Testis (tissue), 2 donors: Measurements from ENCODE around the gene TK2.

Experiments
- POLR2A ChIP-seq: fragments of 450-650 bp; IDR thresholded peaks from one replicate; pipeline ENCODE4 v1.6.1; 2017; ENCODE audit warnings: antibody characterized with exemption, mild to moderate bottlenecking, moderate library complexity
- TF ChIP-seq, protein P1 (sequence below), 3 experiments: fragments of 450-650 bp in 2 of 3; fragments of 200-600 bp in 1 of 3; sonication (generic) in 1 of 3; IDR thresholded peaks; one replicate each; pipeline ENCODE4 v1.5.1; 2016 to 2019; ENCODE audit warnings: antibody characterized with exemption in 3 of 3, mild to moderate bottlenecking in 2 of 3, moderate library complexity in 1 of 3

DNA sequence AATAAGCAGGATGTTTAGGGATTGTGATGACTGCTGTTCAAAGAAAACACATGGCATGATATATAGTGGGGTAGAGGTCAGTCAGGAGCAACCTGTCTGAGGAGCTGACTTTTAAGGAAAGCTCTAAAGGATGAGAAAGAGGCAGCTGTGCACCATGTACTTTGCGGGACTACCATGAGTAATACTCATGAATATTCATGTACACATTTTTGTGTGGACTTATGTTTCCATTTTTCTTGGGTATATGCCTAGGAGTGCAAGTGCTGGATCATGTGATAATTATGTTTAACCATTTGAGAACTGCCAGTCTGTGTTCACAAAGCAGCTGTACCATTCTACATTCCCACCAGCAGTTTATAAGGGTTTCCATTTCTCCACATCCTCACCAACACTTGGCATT, 87.0 kb downstream of the TK2 start:
- TF ChIP-seq, protein P1, sequence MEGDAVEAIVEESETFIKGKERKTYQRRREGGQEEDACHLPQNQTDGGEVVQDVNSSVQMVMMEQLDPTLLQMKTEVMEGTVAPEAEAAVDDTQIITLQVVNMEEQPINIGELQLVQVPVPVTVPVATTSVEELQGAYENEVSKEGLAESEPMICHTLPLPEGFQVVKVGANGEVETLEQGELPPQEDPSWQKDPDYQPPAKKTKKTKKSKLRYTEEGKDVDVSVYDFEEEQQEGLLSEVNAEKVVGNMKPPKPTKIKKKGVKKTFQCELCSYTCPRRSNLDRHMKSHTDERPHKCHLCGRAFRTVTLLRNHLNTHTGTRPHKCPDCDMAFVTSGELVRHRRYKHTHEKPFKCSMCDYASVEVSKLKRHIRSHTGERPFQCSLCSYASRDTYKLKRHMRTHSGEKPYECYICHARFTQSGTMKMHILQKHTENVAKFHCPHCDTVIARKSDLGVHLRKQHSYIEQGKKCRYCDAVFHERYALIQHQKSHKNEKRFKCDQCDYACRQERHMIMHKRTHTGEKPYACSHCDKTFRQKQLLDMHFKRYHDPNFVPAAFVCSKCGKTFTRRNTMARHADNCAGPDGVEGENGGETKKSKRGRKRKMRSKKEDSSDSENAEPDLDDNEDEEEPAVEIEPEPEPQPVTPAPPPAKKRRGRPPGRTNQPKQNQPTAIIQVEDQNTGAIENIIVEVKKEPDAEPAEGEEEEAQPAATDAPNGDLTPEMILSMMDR (IDR thresholded peaks at IDR 0.05) = no peak
- TF ChIP-seq POLR2A = no peak
